ENCODE measurements around the gene TMEM120A.

DNA sequence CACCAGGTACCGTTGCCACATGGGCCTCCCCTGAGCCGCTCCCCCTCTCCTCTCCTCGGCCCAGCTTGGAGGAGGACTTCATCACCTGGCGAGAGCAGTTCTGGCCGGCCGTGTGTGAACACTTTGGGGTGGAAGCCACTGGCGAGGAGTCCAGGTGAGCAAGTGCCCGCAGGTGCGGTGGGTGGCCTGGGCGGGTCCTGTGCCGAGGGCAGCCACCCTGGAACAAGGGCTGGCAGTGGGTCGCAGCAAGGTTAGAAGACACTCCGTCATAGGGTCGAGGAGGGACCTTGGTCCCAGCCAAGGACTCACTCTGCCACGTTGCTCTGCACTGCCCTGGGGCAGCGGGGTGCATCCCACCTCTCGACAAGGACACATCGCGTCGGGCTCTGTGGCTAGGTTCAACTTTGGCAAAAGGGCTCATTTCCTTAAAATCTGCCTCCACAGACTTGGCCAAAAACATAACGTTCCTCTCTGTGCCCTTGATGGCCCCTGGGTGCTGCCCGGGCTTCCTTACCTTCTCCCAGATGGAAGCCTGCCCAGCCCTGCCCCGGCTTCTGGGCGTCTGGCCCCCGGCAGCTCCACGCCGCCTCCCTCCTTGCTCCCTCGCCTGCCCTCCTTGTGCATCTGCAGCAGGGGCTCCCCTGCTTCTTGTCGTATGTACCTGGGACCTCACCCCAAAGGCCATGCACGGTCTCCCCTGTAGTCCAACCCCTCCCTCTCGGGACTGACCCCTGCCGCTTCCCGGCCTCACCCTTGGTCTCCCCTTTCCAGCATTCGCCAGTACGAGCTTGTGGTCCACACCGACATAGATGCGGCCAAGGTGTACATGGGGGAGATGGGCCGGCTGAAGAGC, 12.7 kb downstream of the TMEM120A start:
- TF ChIP-seq POLR2AphosphoS5 (IDR thresholded peaks at IDR 0.05; ENCODE audit: low read depth, low read length), result no peak
- TF ChIP-seq SIN3A (IDR thresholded peaks at IDR 0.05; ENCODE audit: borderline replicate concordance, insufficient read depth, low read length), result no peak
